ENCODE data around the gene POLR1A.

DNA sequence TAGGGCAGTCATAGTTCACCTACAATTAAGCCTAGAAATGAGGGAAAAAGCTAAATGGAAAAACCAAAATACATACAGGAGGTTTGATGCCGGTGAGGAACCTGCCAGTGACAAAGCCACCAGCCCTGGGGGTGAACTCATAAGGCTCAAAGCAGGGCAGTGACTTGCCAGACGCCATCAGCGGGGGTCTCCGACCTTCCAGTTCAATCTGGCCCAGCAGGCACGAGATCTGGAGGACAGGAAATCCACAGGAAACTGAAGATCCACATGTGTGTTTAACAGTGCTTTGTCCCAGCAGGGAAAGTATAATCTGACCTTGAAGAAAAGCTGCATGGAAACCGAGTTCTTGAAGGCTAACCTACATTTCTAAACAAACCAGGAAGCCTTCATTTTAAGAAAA lies 60.1 kb downstream of the POLR1A start:
- TF ChIP-seq EZH2 (IDR thresholded peaks at IDR 0.05; ENCODE audit: insufficient read depth, low read length), result no peak
- TF ChIP-seq, protein P1, sequence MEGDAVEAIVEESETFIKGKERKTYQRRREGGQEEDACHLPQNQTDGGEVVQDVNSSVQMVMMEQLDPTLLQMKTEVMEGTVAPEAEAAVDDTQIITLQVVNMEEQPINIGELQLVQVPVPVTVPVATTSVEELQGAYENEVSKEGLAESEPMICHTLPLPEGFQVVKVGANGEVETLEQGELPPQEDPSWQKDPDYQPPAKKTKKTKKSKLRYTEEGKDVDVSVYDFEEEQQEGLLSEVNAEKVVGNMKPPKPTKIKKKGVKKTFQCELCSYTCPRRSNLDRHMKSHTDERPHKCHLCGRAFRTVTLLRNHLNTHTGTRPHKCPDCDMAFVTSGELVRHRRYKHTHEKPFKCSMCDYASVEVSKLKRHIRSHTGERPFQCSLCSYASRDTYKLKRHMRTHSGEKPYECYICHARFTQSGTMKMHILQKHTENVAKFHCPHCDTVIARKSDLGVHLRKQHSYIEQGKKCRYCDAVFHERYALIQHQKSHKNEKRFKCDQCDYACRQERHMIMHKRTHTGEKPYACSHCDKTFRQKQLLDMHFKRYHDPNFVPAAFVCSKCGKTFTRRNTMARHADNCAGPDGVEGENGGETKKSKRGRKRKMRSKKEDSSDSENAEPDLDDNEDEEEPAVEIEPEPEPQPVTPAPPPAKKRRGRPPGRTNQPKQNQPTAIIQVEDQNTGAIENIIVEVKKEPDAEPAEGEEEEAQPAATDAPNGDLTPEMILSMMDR (IDR thresholded peaks at IDR 0.05; ENCODE audit: insufficient read depth, low read depth, low read length), result no peak
